CD4-positive, alpha-beta T cell (primary cell): ENCODE data around the gene ALK. TPM values are rescaled to one million over a fixed set of nuclear protein-coding genes. Genes with fewer than 3 reads are reported as not detected.

ENCODE experiments used
- ATAC-seq: fragments of 200-7000 bp; cut with Tn5 transposase; one replicate; pipeline ENCODE4 v1.10.0; 2022; ENCODE audit warnings: mild to moderate bottlenecking; ENCODE audit not compliant: poor library complexity
- CTCF ChIA-PET: fragments of 350-600 bp; sonication (Branson Sonifier 250); formaldehyde crosslinking; loops from one replicate; lab custom pipeline; 2021; ENCODE audit warnings: antibody characterized with exemption, inconsistent platforms; lab: Charles Lee
- POLR2A ChIA-PET: fragments of 350-600 bp; sonication (Branson Sonifier 250); formaldehyde crosslinking; loops from one replicate; lab custom pipeline; 2021; ENCODE audit warnings: antibody characterized with exemption, inconsistent platforms; lab: Charles Lee
- DNase-seq, 14 experiments: peaks; one replicate each; pipeline ENCODE4 v3.0.0-alpha.2; 2013 to 2020; ENCODE audit warnings: mixed read lengths in 2 of 14
- H3K27ac ChIP-seq, 2 donors: one replicate each; pipeline versions ENCODE4 v1.5.1 to v1.7.0; 2013; ENCODE audit warnings: low read length in 2 of 2, low read depth in 1 of 2, mild to moderate bottlenecking in 1 of 2
- H3K27me3 ChIP-seq, 2 experiments: 1 replicate in 1 of 2; 2 replicates in 1 of 2; pipeline versions ENCODE4 v1.6.1 to v1.7.0; 2013; ENCODE audit warnings: low read length in 2 of 2, control low read depth in 1 of 2, mild to moderate bottlenecking in 1 of 2, moderate library complexity in 1 of 2; ENCODE audit not compliant: insufficient read depth in 2 of 2, control insufficient read depth in 1 of 2
- H3K36me3 ChIP-seq: one replicate; pipeline ENCODE4 v1.6.1; 2013; ENCODE audit warnings: low read length, control low read depth; ENCODE audit not compliant: insufficient read depth
- H3K4me1 ChIP-seq: one replicate; pipeline ENCODE4 v1.6.1; 2013; ENCODE audit warnings: low read length, control low read depth; ENCODE audit not compliant: insufficient read depth
- H3K4me3 ChIP-seq: one replicate; pipeline ENCODE4 v1.5.1; 2013; ENCODE audit warnings: mild to moderate bottlenecking, low read length, moderate library complexity
- H3K9me3 ChIP-seq, 2 experiments: 1 replicate in 1 of 2; 2 replicates in 1 of 2; pipeline versions ENCODE4 v1.6.1 to v1.7.0; 2013; ENCODE audit warnings: low read length in 2 of 2, mild to moderate bottlenecking in 2 of 2, control low read depth in 1 of 2, moderate library complexity in 1 of 2; ENCODE audit not compliant: control insufficient read depth in 1 of 2, insufficient read depth in 1 of 2
- H3K27ac Mint-ChIP-seq: one replicate; pipeline ENCODE4 v1.8.0; 2020; ENCODE audit warnings: mixed read lengths
- H3K27me3 Mint-ChIP-seq: one replicate; pipeline ENCODE4 v1.8.0; 2021; ENCODE audit warnings: mixed read lengths
- H3K36me3 Mint-ChIP-seq: one replicate; pipeline ENCODE4 v1.8.0; 2021; ENCODE audit warnings: low read depth, mixed read lengths
- H3K4me1 Mint-ChIP-seq: one replicate; pipeline ENCODE4 v1.8.0; 2021; ENCODE audit warnings: low read depth, mixed read lengths
- H3K4me3 Mint-ChIP-seq: one replicate; pipeline ENCODE4 v1.8.0; 2020; ENCODE audit warnings: mild to moderate bottlenecking, mixed read lengths
- H3K9me3 Mint-ChIP-seq: one replicate; pipeline ENCODE4 v1.8.0; 2020; ENCODE audit warnings: mixed read lengths
- CTCF ChIP-seq: fragments of 200-600 bp; IDR thresholded peaks from one replicate; pipeline ENCODE4 v1.8.0; 2022; ENCODE audit warnings: antibody characterized with exemption, mild to moderate bottlenecking
- intact Hi-C, 2 experiments: fragments of 100-400 bp; cut with DNase I in 1 of 2; cut with micrococcal nuclease in 1 of 2; formaldehyde crosslinking; loops; one replicate each; pipeline versions ENCODE4 v1.15.1 to v1.9.0; 2023 to 2025; cut with DNase I, micrococcal nuclease
- total RNA-seq, 174 experiments: library from RNA in 2 of 174; stranded (reverse) in 2 of 174; gene quantifications; one replicate each; pipeline ENCODE4 v1.2.3 and lab custom pipeline; 2021 to 2026

Gene ALK
- total RNA-seq, 2 experiments from 2014 or later: not detected

GRCh38 chr2:29332540-29332939 is 588.8 kb downstream of the ALK start:
- ChIA-PET CTCF (interaction anchor here (0.8 kb wide), 1 partner anchor 10 kb away, joined by 4 read pairs; no protein-coding TSS in a partner anchor), POLR2A (no interaction called here)
- Histone ChIP-seq H3K4me1 (no peaks in the 10 kb centered on the region), H3K27ac (no peak overlapping the region), H3K36me3 (no peaks in the 10 kb centered on the region), H3K4me3 (no peak overlapping the region), H3K9me3 (no peaks in the 10 kb centered on the region), H3K27me3 (no peaks in the 10 kb centered on the region)
- no peak for TF ChIP-seq CTCF
- intact Hi-C loops: no loop called here
- Mint-ChIP-seq H3K4me3 (no peak overlapping the region), H3K9me3 (no peaks in the 10 kb centered on the region), H3K27ac (no peak overlapping the region), H3K36me3 (no peaks in the 10 kb centered on the region), H3K27me3 (peaks cover 5% of the 10 kb centered on the region), H3K4me1 (no peaks in the 10 kb centered on the region)
- DNase-seq (no peak), ATAC-seq (no peak)

- CTCF ChIA-PET: no interaction called here
Observed at GRCh38 chr2:29329899-29330298, 591.5 kb downstream of the ALK start.

DNA sequence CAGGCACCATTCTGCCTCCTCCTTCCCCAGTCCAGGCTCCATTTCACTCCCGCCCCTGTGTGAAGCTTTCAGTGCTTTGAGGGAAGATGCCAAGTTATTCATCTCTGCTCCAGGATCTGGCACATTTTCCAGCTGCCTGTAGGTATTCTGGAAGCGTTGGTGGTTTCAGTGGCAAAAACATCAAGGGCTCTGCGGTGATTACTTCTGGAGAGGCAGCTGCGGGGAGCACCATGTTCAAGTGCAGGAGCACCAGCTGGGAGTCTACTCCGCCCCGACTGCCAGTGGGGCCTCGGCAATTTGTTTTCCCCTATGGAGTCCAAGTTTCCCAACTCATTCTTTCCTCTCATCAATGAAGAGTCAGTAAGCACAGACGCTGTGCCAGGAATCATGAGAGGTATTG is 594.5 kb downstream of the ALK start:
- H3K36me3 Mint-ChIP-seq: no peaks in the 10 kb centered on the region
- H3K27ac Mint-ChIP-seq: no peak overlapping the region
- no peak overlapping the region for H3K4me3 ChIP-seq
- H3K27me3 ChIP-seq: no peaks in the 10 kb centered on the region
- H3K36me3 ChIP-seq: no peaks in the 10 kb centered on the region
- ChIA-PET POLR2A (no interaction called here), CTCF (no interaction called here)
- intact Hi-C loops: no loop called here
- no peaks in the 10 kb centered on the region for H3K4me1 ChIP-seq
- TF ChIP-seq CTCF: no peak
- H3K9me3 ChIP-seq: no peaks in the 10 kb centered on the region
- no peaks in the 10 kb centered on the region for H3K9me3 Mint-ChIP-seq
- H3K4me3 Mint-ChIP-seq: no peak overlapping the region
- peaks cover 13% of the 10 kb centered on the region for H3K27me3 Mint-ChIP-seq
- no peaks in the 10 kb centered on the region for H3K4me1 Mint-ChIP-seq
- no peak for DNase-seq
- H3K27ac ChIP-seq: no peak overlapping the region
- no peak for ATAC-seq

More at GRCh38 chr2:29329899-29330298, 591.5 kb downstream of the ALK start:
- no peak for TF ChIP-seq CTCF
- Mint-ChIP-seq H3K9me3 (no peaks in the 10 kb centered on the region), H3K27me3 (peaks cover 5% of the 10 kb centered on the region), H3K4me3 (no peak overlapping the region), H3K36me3 (no peaks in the 10 kb centered on the region), H3K4me1 (no peaks in the 10 kb centered on the region), H3K27ac (no peak overlapping the region)
- no peak overlapping the region for H3K4me3 ChIP-seq
- DNase-seq: no peak
- H3K36me3 ChIP-seq: no peaks in the 10 kb centered on the region
- POLR2A ChIA-PET: interaction anchor here (0.6 kb wide), 1 partner anchor 77 kb away, joined by 5 read pairs; no protein-coding TSS in a partner anchor
- no peaks in the 10 kb centered on the region for H3K4me1 ChIP-seq
- H3K27ac ChIP-seq: no peak overlapping the region
- intact Hi-C loops: no loop called here
- ATAC-seq: no peak
- H3K9me3 ChIP-seq: no peaks in the 10 kb centered on the region
- H3K27me3 ChIP-seq: no peaks in the 10 kb centered on the region
